Endothelial cell of umbilical vein (primary cell): ENCODE results near the gene FRMPD1. TPM values are rescaled to one million over a fixed set of nuclear protein-coding genes. Genes with fewer than 3 reads are reported as not detected.
A peak's percentile ranks its signal among the peaks of the same experiment; 100 is the strongest.

ENCODE experiments used
- BruUV-seq: library from RNA; stranded (reverse); fragments of 400-500 nt; replicated peaks from 2 replicates; lab custom pipeline; 2021; lab: Mats Ljungman, UMichigan
- CTCF ChIA-PET: fragments of 300-600, 350-600 bp; sonication (Branson Sonifier 250); formaldehyde crosslinking; loops from one replicate; lab custom pipeline; 2021; ENCODE audit warnings: antibody characterized with exemption, inconsistent platforms; lab: Charles Lee
- POLR2A ChIA-PET: fragments of 300-600, 350-600 bp; sonication (Branson Sonifier 250); formaldehyde crosslinking; loops from one replicate; lab custom pipeline; 2021; ENCODE audit warnings: antibody characterized with exemption, inconsistent platforms; lab: Charles Lee
- DNase-seq: peaks from one replicate; pipeline ENCODE4 v3.0.0-alpha.2; 2011; ENCODE audit warnings: low read depth, low spot score
- FAIRE-seq: peaks from 2 replicates; lab custom pipeline; 2011; peaks lifted over from hg19 to GRCh38; lab: Jason Lieb, UNC
- H2AFZ ChIP-seq: 2 replicates; pipeline ENCODE4 v1.6.0; 2012; ENCODE audit warnings: low read depth, low read length, control low read depth, inconsistent platforms
- H3K27ac ChIP-seq: 2 replicates; pipeline ENCODE4 v1.5.1; 2011; ENCODE audit warnings: low read depth, mild to moderate bottlenecking, control low read depth, low read length, moderate library complexity; ENCODE audit not compliant: insufficient read depth
- H3K27me3 ChIP-seq, 2 experiments: 2 replicates each; pipeline versions ENCODE4 v1.6.0 to v1.6.1; 2011; ENCODE audit warnings: low read length in 2 of 2, mixed read lengths in 1 of 2; ENCODE audit not compliant: control insufficient read depth in 2 of 2, insufficient read depth in 2 of 2
- H3K36me3 ChIP-seq, 2 experiments: 2 replicates in 1 of 2; 3 replicates in 1 of 2; pipeline ENCODE4 v1.5.1; 2011; ENCODE audit warnings: low read length in 2 of 2, mild to moderate bottlenecking in 1 of 2, moderate library complexity in 1 of 2; ENCODE audit not compliant: control insufficient read depth in 2 of 2, insufficient read depth in 2 of 2; ENCODE audit errors: extremely low read depth in 1 of 2
- H3K4me1 ChIP-seq: 3 replicates; pipeline ENCODE4 v1.5.1; 2011; ENCODE audit warnings: mild to moderate bottlenecking, low read length; ENCODE audit not compliant: control insufficient read depth, insufficient read depth; ENCODE audit errors: extremely low read depth
- H3K4me2 ChIP-seq: 2 replicates; pipeline ENCODE4 v1.6.1; 2011; ENCODE audit warnings: low read length, control low read depth, mixed read lengths; ENCODE audit not compliant: insufficient read depth
- H3K4me3 ChIP-seq, 3 experiments: fragments of 200-600 bp in 1 of 3; sonication (generic), shearing (Covaris generic) in 1 of 3; replicated peaks in 1 of 3; 2 replicates each; pipeline ENCODE4 v1.5.1; 2011 to 2016; ENCODE audit warnings: control low read depth in 3 of 3, low read length in 3 of 3, mild to moderate bottlenecking in 2 of 3, inconsistent platforms in 1 of 3, low read depth in 1 of 3, moderate library complexity in 1 of 3; ENCODE audit not compliant: insufficient read depth in 1 of 3
- H3K79me2 ChIP-seq: 2 replicates; pipeline ENCODE4 v1.6.0; 2012; ENCODE audit warnings: low read length, inconsistent platforms; ENCODE audit not compliant: control insufficient read depth, insufficient read depth
- H3K9ac ChIP-seq: replicated peaks from 2 replicates; pipeline ENCODE3; 2011; ENCODE audit warnings: low read length, control low read depth; ENCODE audit not compliant: insufficient read depth; ENCODE audit errors: extremely low read depth
- H3K9me1 ChIP-seq: replicated peaks from 3 replicates; pipeline ENCODE4 v1.6.0; 2011; ENCODE audit warnings: mild to moderate bottlenecking, low read length; ENCODE audit not compliant: control insufficient read depth, insufficient read depth; ENCODE audit errors: extremely low read depth
- H3K9me3 ChIP-seq: replicated peaks from 2 replicates; pipeline ENCODE4 v1.5.1; 2012; ENCODE audit warnings: low read length, inconsistent platforms; ENCODE audit not compliant: control insufficient read depth, insufficient read depth
- H4K20me1 ChIP-seq: replicated peaks from 2 replicates; pipeline ENCODE3; 2011; ENCODE audit warnings: mild to moderate bottlenecking, low read length; ENCODE audit not compliant: control insufficient read depth, insufficient read depth; ENCODE audit errors: extremely low read depth
- CTCF ChIP-seq, 2 donors: IDR thresholded peaks; 1 replicate in 1 of 2; 2 replicates in 1 of 2; pipeline ENCODE4 v1.5.1; 2011; ENCODE audit warnings: low read length in 2 of 2, mild to moderate bottlenecking in 2 of 2, moderate library complexity in 2 of 2, control low read depth in 1 of 2, inconsistent platforms in 1 of 2, low read depth in 1 of 2; ENCODE audit not compliant: insufficient read depth in 1 of 2; ENCODE audit errors: extremely low read depth in 1 of 2
- EZH2 ChIP-seq: IDR thresholded peaks from 2 replicates; pipeline ENCODE4 v1.6.1; 2012; ENCODE audit warnings: borderline replicate concordance, low read depth, mild to moderate bottlenecking, moderate library complexity, low read length, inconsistent platforms; ENCODE audit not compliant: severe bottlenecking
- FOS ChIP-seq: IDR thresholded peaks from 2 replicates; pipeline ENCODE4 v1.6.1; 2011; ENCODE audit warnings: mild to moderate bottlenecking, low read length, moderate library complexity, borderline replicate concordance; ENCODE audit not compliant: insufficient read depth
- GATA2 ChIP-seq: IDR thresholded peaks from 2 replicates; pipeline ENCODE4 v1.7.0; 2011; ENCODE audit warnings: low read depth, mild to moderate bottlenecking, moderate library complexity, mixed read lengths, low read length; ENCODE audit not compliant: insufficient read length, insufficient read depth
- JUN ChIP-seq: IDR thresholded peaks from 2 replicates; pipeline ENCODE4 v1.6.1; 2011; ENCODE audit warnings: borderline replicate concordance, low read depth; ENCODE audit not compliant: insufficient read length, insufficient read depth
- MYC ChIP-seq: IDR thresholded peaks from one replicate; pipeline ENCODE4 v1.6.1; 2011; ENCODE audit warnings: mild to moderate bottlenecking, low read depth, low read length
- POLR2A ChIP-seq: IDR thresholded peaks from 2 replicates; pipeline ENCODE4 v1.6.1; 2012; ENCODE audit warnings: low read depth, mild to moderate bottlenecking, control low read depth, low read length
- POLR2AphosphoS5 ChIP-seq: IDR thresholded peaks from 2 replicates; pipeline ENCODE4 v1.6.1; 2012; ENCODE audit warnings: low read depth, mild to moderate bottlenecking, control low read depth, low read length, moderate library complexity; ENCODE audit not compliant: insufficient read depth
- dilution Hi-C: fragments of 300-500 bp; cut with MboI; formaldehyde crosslinking; loops from one replicate; pipeline ENCODE4 v1.15.0; 2019; ENCODE audit warnings: low sequenced_read_pairs; ENCODE audit not compliant: extremely low pct_ligation_motif_present
- intact Hi-C: fragments of 100-400 bp; cut with micrococcal nuclease; formaldehyde crosslinking; loops from one replicate; pipeline ENCODE4 v1.10.0; 2022
- polyA plus RNA-seq, 4 experiments: library from polyadenylated mRNA; depleted of rRNA in 3 of 4; stranded (reverse) in 3 of 4; unstranded in 1 of 4; fragments of >200 nt; gene quantifications; 2 replicates each; pipeline versions ENCODE4 v1.2.1 to v1.2.3, GENCODE V29; 2011 to 2012; ENCODE audit warnings: missing spikeins in 1 of 4
- total RNA-seq: library from RNA; stranded (reverse); gene quantifications from 2 replicates; pipeline ENCODE4 v1.2.3, GENCODE V29; 2021
- TF ChIP-seq, protein P1 (sequence below): IDR thresholded peaks from 2 replicates; pipeline ENCODE4 v1.6.1; 2011; ENCODE audit not compliant: insufficient read depth, insufficient read length

FRMPD1 gene
- total and polyA plus RNA-seq, 2 donors (not counting 3 experiments of a cell fraction or from before 2014, with no cell fraction given) = not detected

DNA sequence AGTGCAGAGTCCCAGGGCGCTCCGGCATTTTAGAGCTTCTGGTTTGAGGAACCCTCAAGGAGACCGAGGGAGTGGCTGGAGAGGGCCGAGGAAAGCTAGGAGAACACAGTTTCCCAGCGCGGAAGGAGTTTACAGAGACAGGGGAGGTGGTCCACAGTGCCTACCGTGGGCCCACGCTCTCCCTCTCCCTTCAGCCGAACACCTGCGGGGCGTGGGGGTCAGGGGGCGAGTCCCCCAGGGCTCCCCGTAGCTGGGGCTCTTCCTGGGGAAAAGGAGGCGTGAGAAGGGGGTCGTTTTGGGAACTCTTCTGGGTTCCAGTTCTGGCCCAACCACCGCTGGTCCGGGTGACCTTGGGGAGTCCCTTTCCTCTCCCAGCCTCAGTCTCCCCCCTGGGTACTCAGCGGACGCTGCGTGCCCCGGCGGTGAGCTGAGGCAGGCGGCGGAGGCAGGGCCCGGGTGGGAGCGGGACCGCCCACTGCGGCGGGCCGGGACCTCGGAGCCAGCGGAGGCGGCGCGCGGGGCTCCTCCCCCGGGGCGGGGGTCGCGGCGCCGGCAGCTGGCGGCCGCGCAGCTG lies 368 bp upstream of the FRMPD1 start:
- no peak for TF ChIP-seq EZH2
- TF ChIP-seq JUN = no peak
- no peak for TF ChIP-seq MYC
- TF ChIP-seq FOS = no peak
- TF ChIP-seq, protein P1, sequence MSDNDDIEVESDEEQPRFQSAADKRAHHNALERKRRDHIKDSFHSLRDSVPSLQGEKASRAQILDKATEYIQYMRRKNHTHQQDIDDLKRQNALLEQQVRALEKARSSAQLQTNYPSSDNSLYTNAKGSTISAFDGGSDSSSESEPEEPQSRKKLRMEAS = no peak
- TF ChIP-seq GATA2 = no peak
- TF ChIP-seq POLR2AphosphoS5 = no peak
- TF ChIP-seq CTCF (IDR thresholded peaks at IDR 0.05; ENCODE audit: extremely low read depth in 1 of 2, insufficient read depth in 1 of 2, low read depth in 1 of 2, low read length in 2 of 2) = no peak
- TF ChIP-seq POLR2A = no peak
- BruUV-seq = no TSS peak
- FAIRE-seq (no peak), DNase-seq (no peak)
- Histone ChIP-seq H3K79me2 (no peaks in the 10 kb centered on the region), H3K4me3 (peak overlapping the region in 1 of 3 experiments; percentile 17), H2AFZ (no peak overlapping the region), H4K20me1 (no peaks in the 10 kb centered on the region), H3K9me1 (no peaks in the 10 kb centered on the region), H3K27ac (no peak overlapping the region), H3K9me3 (no peaks in the 10 kb centered on the region), H3K4me1 (peaks cover 6% of the 10 kb centered on the region), H3K9ac (no peak overlapping the region), H3K36me3 (no peaks in the 10 kb centered on the region), H3K4me2 (no peak overlapping the region), H3K27me3 (peaks cover 50 to 58% of the 10 kb centered on the region in 2 experiments)
- ChIA-PET CTCF (no interaction called here), POLR2A (no interaction called here)
- intact Hi-C loops (no loop called here), dilution Hi-C loops (no loop called here)
